BLaER1 treated with 17β-estradiol and CSF1 and Interleukin-3, amounts not matched to agents 10 nM and 100 nM (cell line): ENCODE measurements around the gene LAMA2.

Experiments
- H3K27ac ChIP-seq, 11 experiments: shearing (Covaris generic); formaldehyde crosslinking; 2 replicates each; pipeline ENCODE4 v1.8.1; 2022
- H3K27me3 ChIP-seq, 11 experiments: shearing (Covaris generic); formaldehyde crosslinking; 2 replicates each; pipeline ENCODE4 v1.8.1; 2022
- H3K36me3 ChIP-seq, 11 experiments: shearing (Covaris generic); formaldehyde crosslinking; 2 replicates each; pipeline ENCODE4 v1.8.1; 2022
- H3K4me1 ChIP-seq, 10 experiments: shearing (Covaris generic); formaldehyde crosslinking; 2 replicates each; pipeline ENCODE4 v1.8.1; 2022
- H3K4me2 ChIP-seq, 11 experiments: shearing (Covaris generic); formaldehyde crosslinking; 2 replicates each; pipeline ENCODE4 v1.8.1; 2022
- H3K4me3 ChIP-seq, 10 experiments: shearing (Covaris generic); formaldehyde crosslinking; 2 replicates each; pipeline ENCODE4 v1.8.1; 2022
- H3K9ac ChIP-seq, 11 experiments: shearing (Covaris generic); formaldehyde crosslinking; 2 replicates each; pipeline ENCODE4 v1.8.1; 2022
- H3K9me3 ChIP-seq, 11 experiments: shearing (Covaris generic); formaldehyde crosslinking; replicated peaks in 1 of 11; 2 replicates each; pipeline ENCODE4 v1.8.1; 2022
- H4K20me1 ChIP-seq, 11 experiments: shearing (Covaris generic); formaldehyde crosslinking; 2 replicates each; pipeline ENCODE4 v1.8.1; 2022
- Cebpa-rat ChIP-seq, 11 experiments: shearing (Covaris generic); IDR thresholded peaks; 2 replicates each; pipeline ENCODE4 v1.8.1; 2022

Gene LAMA2

GRCh38 chr6:129368076-129368475 lies 485.1 kb downstream of the LAMA2 start:
- TF ChIP-seq Cebpa-rat (IDR thresholded peaks at IDR 0.05): no peak
- H3K4me1 ChIP-seq: no peaks in the 10 kb centered on the region
- no peaks in the 10 kb centered on the region for H3K9me3 ChIP-seq
- no peak overlapping the region for H3K27ac ChIP-seq
- H3K27me3 ChIP-seq: no peaks in the 10 kb centered on the region
- H3K9ac ChIP-seq: no peak overlapping the region
- H3K4me3 ChIP-seq: no peak overlapping the region
- H4K20me1 ChIP-seq: no peaks in the 10 kb centered on the region
- H3K4me2 ChIP-seq: no peak overlapping the region
- no peaks in the 10 kb centered on the region for H3K36me3 ChIP-seq

- no peaks in the 10 kb centered on the region for H4K20me1 ChIP-seq
- H3K9ac ChIP-seq: no peak overlapping the region
- no peak for TF ChIP-seq Cebpa-rat (IDR thresholded peaks at IDR 0.05)
- H3K4me1 ChIP-seq: no peaks in the 10 kb centered on the region
- no peak overlapping the region for H3K27ac ChIP-seq
- no peaks in the 10 kb centered on the region for H3K27me3 ChIP-seq
- H3K4me3 ChIP-seq: no peak overlapping the region
- H3K9me3 ChIP-seq: no peaks in the 10 kb centered on the region
- no peak overlapping the region for H3K4me2 ChIP-seq
- no peaks in the 10 kb centered on the region for H3K36me3 ChIP-seq
Observed at GRCh38 chr6:129368970-129369369, 486.0 kb downstream of the LAMA2 start.

DNA sequence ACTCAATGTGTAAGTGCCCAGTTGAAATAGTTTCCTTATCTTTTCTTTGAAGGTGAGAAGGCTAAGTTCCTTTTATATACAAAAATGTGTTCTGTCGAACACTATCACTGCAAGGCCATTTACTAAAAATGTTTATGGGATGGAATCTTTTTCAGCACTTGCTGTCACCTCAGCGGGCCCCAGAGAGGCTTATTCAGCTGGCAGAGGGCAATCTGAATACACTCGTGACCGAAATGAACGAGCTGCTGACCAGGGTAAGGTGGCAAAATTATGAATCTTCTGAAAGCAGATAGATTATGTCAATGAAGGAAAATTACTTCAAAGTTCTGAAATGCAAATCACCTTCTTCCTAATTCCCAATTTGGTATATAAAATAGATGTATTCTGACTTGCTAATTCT lies 486.8 kb downstream of the LAMA2 start:
- no peak for TF ChIP-seq Cebpa-rat (IDR thresholded peaks at IDR 0.05)
- Histone ChIP-seq H3K4me2 (no peak overlapping the region), H3K9ac (no peak overlapping the region), H3K36me3 (no peaks in the 10 kb centered on the region), H4K20me1 (no peaks in the 10 kb centered on the region), H3K9me3 (no peaks in the 10 kb centered on the region), H3K27ac (no peak overlapping the region), H3K4me1 (no peaks in the 10 kb centered on the region), H3K4me3 (no peak overlapping the region), H3K27me3 (no peaks in the 10 kb centered on the region)

DNA sequence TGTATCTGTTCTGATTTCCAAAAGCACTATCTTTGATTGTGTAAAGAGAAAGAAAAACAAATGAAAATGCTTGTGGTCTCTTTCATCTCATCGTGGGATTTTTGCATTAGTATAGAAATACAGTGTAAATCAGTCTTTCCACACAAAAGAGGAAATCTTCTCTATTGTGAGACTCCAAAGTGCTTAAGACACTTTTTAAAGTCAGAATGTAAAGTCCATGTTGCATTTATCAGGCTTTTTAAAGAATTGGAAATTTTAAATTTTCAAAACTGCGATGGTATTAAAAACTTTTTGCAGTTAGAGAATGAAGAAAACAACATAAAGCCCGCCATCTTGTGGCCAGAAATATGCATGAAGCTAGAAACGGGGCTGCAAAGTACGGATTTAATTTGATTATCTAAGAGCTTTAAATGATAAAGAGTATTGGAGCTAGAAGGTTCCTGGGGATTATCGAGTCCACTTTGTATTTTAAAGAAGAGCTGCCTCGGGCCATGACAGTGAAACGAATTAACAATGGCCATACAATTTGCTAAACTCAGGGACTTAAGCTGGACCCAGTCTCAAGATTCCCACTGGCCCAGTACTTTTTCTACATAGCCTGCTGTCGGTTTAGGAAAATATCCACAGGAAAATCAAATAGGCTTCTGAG lies 487.5 kb downstream of the LAMA2 start:
- no peaks in the 10 kb centered on the region for H3K9me3 ChIP-seq
- H3K27ac ChIP-seq: no peak overlapping the region
- no peak overlapping the region for H3K4me3 ChIP-seq
- H3K36me3 ChIP-seq: no peaks in the 10 kb centered on the region
- no peak overlapping the region for H3K4me2 ChIP-seq
- no peak for TF ChIP-seq Cebpa-rat (IDR thresholded peaks at IDR 0.05)
- H3K9ac ChIP-seq: no peak overlapping the region
- no peaks in the 10 kb centered on the region for H3K4me1 ChIP-seq
- no peaks in the 10 kb centered on the region for H3K27me3 ChIP-seq
- H4K20me1 ChIP-seq: no peaks in the 10 kb centered on the region

DNA sequence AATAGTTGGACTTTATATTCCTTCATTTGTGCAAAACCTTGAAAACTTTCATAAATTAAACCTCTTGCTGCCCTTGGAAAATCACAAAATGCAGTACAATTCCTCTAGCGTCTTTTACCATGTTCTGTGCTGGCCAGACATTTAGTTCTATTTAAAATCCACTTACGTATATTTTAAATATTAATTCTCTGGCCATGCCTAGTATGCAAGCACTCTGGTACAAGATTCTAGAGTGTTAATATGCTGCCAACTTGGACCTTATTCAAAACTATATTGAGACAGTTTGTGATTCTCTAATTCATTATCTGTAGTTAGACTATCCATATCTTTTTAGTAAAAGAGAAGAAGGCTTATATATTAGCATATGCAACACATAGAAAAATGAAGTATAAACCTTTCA lies 498.9 kb downstream of the LAMA2 start:
- H3K4me3 ChIP-seq: no peak overlapping the region
- H3K27ac ChIP-seq: no peak overlapping the region
- no peaks in the 10 kb centered on the region for H4K20me1 ChIP-seq
- H3K9ac ChIP-seq: no peak overlapping the region
- no peak for TF ChIP-seq Cebpa-rat (IDR thresholded peaks at IDR 0.05)
- H3K36me3 ChIP-seq: no peaks in the 10 kb centered on the region
- H3K4me2 ChIP-seq: no peak overlapping the region
- no peaks in the 10 kb centered on the region for H3K27me3 ChIP-seq
- H3K4me1 ChIP-seq: no peaks in the 10 kb centered on the region
- no peaks in the 10 kb centered on the region for H3K9me3 ChIP-seq

GRCh38 chr6:129382916-129383315 lies 500.0 kb downstream of the LAMA2 start:
- Histone ChIP-seq H4K20me1 (no peaks in the 10 kb centered on the region), H3K9me3 (no peaks in the 10 kb centered on the region), H3K27ac (no peak overlapping the region), H3K36me3 (no peaks in the 10 kb centered on the region), H3K4me1 (no peaks in the 10 kb centered on the region), H3K4me3 (no peak overlapping the region), H3K27me3 (no peaks in the 10 kb centered on the region), H3K4me2 (no peak overlapping the region), H3K9ac (no peak overlapping the region)
- TF ChIP-seq Cebpa-rat (IDR thresholded peaks at IDR 0.05): no peak

DNA sequence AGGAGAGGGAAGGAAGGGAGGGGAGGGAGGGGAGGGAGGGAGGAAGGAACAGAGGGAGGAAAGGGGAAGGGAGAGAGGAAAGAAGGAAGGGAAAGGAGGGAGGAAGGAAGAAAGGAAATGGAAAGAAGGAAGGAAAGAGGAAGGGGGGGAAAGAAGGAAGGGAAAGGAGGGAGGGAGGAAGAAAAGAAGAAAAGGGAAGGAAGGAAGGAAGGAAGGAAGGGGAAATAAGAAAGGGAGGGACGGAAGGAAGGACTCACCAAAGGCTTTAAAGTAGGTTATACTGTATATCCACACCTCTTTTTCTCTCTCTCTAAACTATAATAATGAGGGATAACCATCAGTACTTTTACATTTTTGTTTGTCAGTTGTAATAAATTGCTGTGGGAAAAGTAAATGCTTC lies 502.2 kb downstream of the LAMA2 start:
- Histone ChIP-seq H3K27me3 (no peaks in the 10 kb centered on the region), H3K4me2 (no peak overlapping the region), H4K20me1 (no peaks in the 10 kb centered on the region), H3K4me3 (no peak overlapping the region), H3K36me3 (no peaks in the 10 kb centered on the region), H3K9ac (no peak overlapping the region), H3K4me1 (no peaks in the 10 kb centered on the region), H3K9me3 (no peaks in the 10 kb centered on the region), H3K27ac (no peak overlapping the region)
- no peak for TF ChIP-seq Cebpa-rat (IDR thresholded peaks at IDR 0.05)

GRCh38 chr6:129390900-129391299 lies 508.0 kb downstream of the LAMA2 start:
- H4K20me1 ChIP-seq: no peaks in the 10 kb centered on the region
- H3K4me3 ChIP-seq: no peak overlapping the region
- no peak for TF ChIP-seq Cebpa-rat (IDR thresholded peaks at IDR 0.05)
- H3K4me1 ChIP-seq: peaks cover 0 to 19% (median 0%) of the 10 kb centered on the region in 10 experiments; a peak in 7 of 20 replicates
- H3K27me3 ChIP-seq: no peaks in the 10 kb centered on the region
- no peak overlapping the region for H3K4me2 ChIP-seq
- H3K9me3 ChIP-seq: no peaks in the 10 kb centered on the region
- no peak overlapping the region for H3K27ac ChIP-seq
- H3K36me3 ChIP-seq: no peaks in the 10 kb centered on the region
- H3K9ac ChIP-seq: no peak overlapping the region

DNA sequence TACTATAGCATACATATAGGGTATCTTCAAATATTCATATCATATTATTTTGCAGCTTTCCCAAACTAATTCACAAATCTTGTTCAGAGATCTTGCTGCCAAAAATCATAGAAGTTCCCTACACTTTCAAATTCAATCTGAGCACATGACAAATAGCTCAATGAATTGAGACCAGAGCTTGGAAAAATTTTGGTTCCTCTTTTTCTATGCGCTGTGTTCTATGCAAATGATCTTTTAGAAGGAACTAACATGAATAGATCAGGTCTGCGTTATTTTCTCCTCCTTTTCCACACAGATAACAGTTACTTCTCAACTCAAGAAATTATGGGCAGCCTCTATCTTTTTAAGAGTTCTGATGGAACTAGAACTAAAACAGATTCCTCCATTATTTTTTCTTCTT lies 510.7 kb downstream of the LAMA2 start:
- peaks cover 0 to 19% (median 0%) of the 10 kb centered on the region in 10 experiments; a peak in 7 of 20 replicates for H3K4me1 ChIP-seq
- H3K4me2 ChIP-seq: peak overlapping the region in 3 of 11 experiments; percentile 1 to 74 (median 65); a peak in 4 of 22 replicates

DNA sequence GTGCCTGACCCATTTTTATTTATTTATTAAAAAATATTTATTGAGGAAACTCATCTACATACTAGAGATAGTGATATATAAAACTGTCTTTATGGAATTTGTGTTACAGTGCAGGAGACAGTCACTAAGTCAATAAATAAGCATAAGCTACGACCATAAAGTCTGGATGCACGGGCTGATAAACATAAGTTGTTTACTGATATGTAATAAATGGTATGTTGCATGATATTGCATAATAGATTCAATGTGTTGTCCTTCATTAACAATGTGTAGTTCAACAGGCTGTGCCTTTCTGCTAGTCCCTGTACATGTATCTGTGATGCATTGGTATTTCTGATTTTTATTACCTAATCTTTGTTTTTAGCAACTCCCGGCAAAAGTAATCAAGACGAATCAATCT lies 515.8 kb downstream of the LAMA2 start:
- TF ChIP-seq Cebpa-rat (IDR thresholded peaks at IDR 0.05): no peak
- H3K4me3 ChIP-seq: no peak overlapping the region

More for the DNA sequence above, 510.7 kb downstream of the LAMA2 start:
- no peak overlapping the region for H3K27ac ChIP-seq
- H3K4me3 ChIP-seq: no peak overlapping the region
- H3K27me3 ChIP-seq: no peaks in the 10 kb centered on the region
- no peak overlapping the region for H3K9ac ChIP-seq
- no peak for TF ChIP-seq Cebpa-rat (IDR thresholded peaks at IDR 0.05)
- no peaks in the 10 kb centered on the region for H3K9me3 ChIP-seq
- H4K20me1 ChIP-seq: no peaks in the 10 kb centered on the region
- no peaks in the 10 kb centered on the region for H3K36me3 ChIP-seq

More for the DNA sequence above, 515.8 kb downstream of the LAMA2 start:
- H3K27me3 ChIP-seq: no peaks in the 10 kb centered on the region
- H4K20me1 ChIP-seq: no peaks in the 10 kb centered on the region
- H3K36me3 ChIP-seq: no peaks in the 10 kb centered on the region
- peaks cover 0 to 9% (median 0%) of the 10 kb centered on the region in 10 experiments; a peak in 5 of 20 replicates for H3K4me1 ChIP-seq
- H3K27ac ChIP-seq: no peak overlapping the region
- H3K4me2 ChIP-seq: no peak overlapping the region
- H3K9me3 ChIP-seq: no peaks in the 10 kb centered on the region
- no peak overlapping the region for H3K9ac ChIP-seq
